HS-5 (cell line): ENCODE measurements around the gene CD300H.

Source experiments
- DNase-seq: peaks from one replicate; pipeline ENCODE4 v3.0.0-alpha.2; 2012; ENCODE audit warnings: low read depth

Gene CD300H

GRCh38 chr17:74549343-74549742 is 18.0 kb downstream of the CD300H start:
- DNase-seq = no peak

- no peak for DNase-seq
These were observed 19.6 kb downstream of the CD300H start for GRCh38 chr17:74547736-74548135.

- DNase-seq = no peak
These were observed 20.0 kb downstream of the CD300H start for GRCh38 chr17:74547264-74547663.

GRCh38 chr17:74546586-74546985 is 20.7 kb downstream of the CD300H start:
- DNase-seq = no peak

- no peak for DNase-seq
These were observed 21.5 kb downstream of the CD300H start, which contains the start of gene CD300C for GRCh38 chr17:74545843-74546230. Gene CD300C, minus strand, starts transcription at chr17:74546115. Its CDS starts 333 bp downstream, at chr17:74545782.

GRCh38 chr17:74544991-74545842 is 22.1 kb downstream of the CD300H start:
- DNase-seq = no peak

- no peak for DNase-seq
These were observed 23.2 kb downstream of the CD300H start for GRCh38 chr17:74543891-74544760.

- no peak for DNase-seq
These were observed 23.9 kb downstream of the CD300H start for GRCh38 chr17:74543406-74543805.

GRCh38 chr17:74542727-74543383 is 24.5 kb downstream of the CD300H start:
- no peak for DNase-seq

- no peak for DNase-seq
These were observed 25.1 kb downstream of the CD300H start for GRCh38 chr17:74542166-74542565.

GRCh38 chr17:74541176-74542111 is 25.9 kb downstream of the CD300H start:
- DNase-seq = no peak

- no peak for DNase-seq
These were observed 28.0 kb downstream of the CD300H start for GRCh38 chr17:74539281-74539820.

GRCh38 chr17:74536890-74537289 is 30.4 kb downstream of the CD300H start:
- DNase-seq = no peak

GRCh38 chr17:74532115-74532514 is 35.2 kb downstream of the CD300H start:
- DNase-seq = no peak

- DNase-seq = no peak
These were observed 36.0 kb downstream of the CD300H start, which contains the start of gene CD300LB for GRCh38 chr17:74531231-74531761. Gene CD300LB, minus strand, starts transcription at chr17:74531475. Its CDS starts 125 bp downstream, at chr17:74531350.

GRCh38 chr17:74530831-74531150 is 36.5 kb downstream of the CD300H start:
- no peak for DNase-seq

- no peak for DNase-seq
These were observed 38.1 kb downstream of the CD300H start for GRCh38 chr17:74529243-74529642.

GRCh38 chr17:74528491-74529199 is 38.7 kb downstream of the CD300H start:
- no peak for DNase-seq

GRCh38 chr17:74527756-74528155 is 39.6 kb downstream of the CD300H start:
- DNase-seq = no peak

GRCh38 chr17:74527081-74527480 is 40.2 kb downstream of the CD300H start:
- no peak for DNase-seq
